DOHH2 (cell line): ENCODE results near the gene MAP2K3.

ENCODE experiments used
- H3F3A ChIP-seq: fragments of 200-600 bp; sonication (generic), shearing (Covaris generic); 2 replicates; pipeline ENCODE4 v1.6.0; 2016; ENCODE audit warnings: antibody characterized with exemption, mild to moderate bottlenecking; ENCODE audit not compliant: control insufficient read depth, insufficient read depth
- H3K27ac ChIP-seq: fragments of 200-600 bp; sonication (generic); 2 replicates; pipeline ENCODE4 v1.5.1; 2014; ENCODE audit warnings: low read depth, mild to moderate bottlenecking, low read length, moderate library complexity
- H3K27me3 ChIP-seq: fragments of 200-600 bp; sonication (generic); 2 replicates; pipeline ENCODE4 v1.6.1; 2014; ENCODE audit warnings: mild to moderate bottlenecking, low read length, mixed read lengths; ENCODE audit not compliant: control insufficient read depth
- H3K36me3 ChIP-seq: fragments of 200-600 bp; sonication (generic); 2 replicates; pipeline ENCODE4 v1.6.1; 2014; ENCODE audit warnings: mild to moderate bottlenecking, low read length, moderate library complexity, mixed read lengths; ENCODE audit not compliant: control insufficient read depth
- H3K4me1 ChIP-seq: fragments of 200-600 bp; sonication (generic); 2 replicates; pipeline ENCODE4 v1.6.1; 2014; ENCODE audit warnings: mild to moderate bottlenecking, low read length, mixed read lengths; ENCODE audit not compliant: control insufficient read depth
- H3K4me2 ChIP-seq: fragments of 200-600 bp; sonication (generic); 2 replicates; pipeline ENCODE4 v1.6.0; 2014; ENCODE audit warnings: mild to moderate bottlenecking, low read length, moderate library complexity
- H3K4me3 ChIP-seq: fragments of 200-600 bp; sonication (generic); 2 replicates; pipeline ENCODE4 v1.5.1; 2014; ENCODE audit warnings: mild to moderate bottlenecking, low read length, mixed read lengths
- H3K79me2 ChIP-seq: fragments of 200-600 bp; sonication (generic); 2 replicates; pipeline ENCODE4 v1.6.1; 2014; ENCODE audit warnings: mild to moderate bottlenecking, low read length, mixed read lengths; ENCODE audit not compliant: control insufficient read depth
- H3K9me2 ChIP-seq: fragments of 200-600 bp; sonication (generic); replicated peaks from 2 replicates; pipeline ENCODE4 v1.6.1; 2014; ENCODE audit warnings: mild to moderate bottlenecking, low read length, mixed read lengths; ENCODE audit not compliant: control insufficient read depth
- H3K9me3 ChIP-seq: fragments of 200-600 bp; sonication (generic); 2 replicates; pipeline ENCODE4 v1.6.1; 2014; ENCODE audit warnings: antibody characterized with exemption, low read length, mixed read lengths; ENCODE audit not compliant: control insufficient read depth, insufficient read depth
- H4K20me1 ChIP-seq: fragments of 200-600 bp; sonication (generic); 2 replicates; pipeline ENCODE4 v1.6.0; 2014; ENCODE audit warnings: low read depth, mild to moderate bottlenecking, antibody characterized with exemption, low read length, moderate library complexity; ENCODE audit not compliant: control insufficient read depth, insufficient read depth
- CTCF ChIP-seq: fragments of 200-600 bp; sonication (generic); IDR thresholded peaks from one replicate; pipeline ENCODE4 v1.5.1; 2014; ENCODE audit warnings: antibody characterized with exemption, mild to moderate bottlenecking, low read depth, low read length; ENCODE audit not compliant: poor library complexity, severe bottlenecking
- EZH2phosphoT487 ChIP-seq: fragments of 200-600 bp; sonication (generic); IDR thresholded peaks from 2 replicates; pipeline ENCODE4 v1.6.1; 2017; ENCODE audit warnings: borderline replicate concordance, mild to moderate bottlenecking, antibody characterized with exemption, low read length, moderate library complexity, mixed read lengths

Gene MAP2K3

GRCh38 chr17:21275047-21275578, 9.4 kb upstream of the MAP2K3 start:
- Histone ChIP-seq H3K4me1 (peaks cover 28% of the 10 kb centered on the region), H3K79me2 (no peaks in the 10 kb centered on the region), H3K9me3 (no peaks in the 10 kb centered on the region), H3F3A (no peaks in the 10 kb centered on the region), H3K4me2 (peak overlapping the region; percentile 94), H3K27ac (no peak overlapping the region), H3K9me2 (no peaks in the 10 kb centered on the region), H3K4me3 (peak overlapping the region; percentile 80), H3K36me3 (no peaks in the 10 kb centered on the region), H3K27me3 (peaks cover 5% of the 10 kb centered on the region; the same call in 1 of the 2 replicates), H4K20me1 (no peaks in the 10 kb centered on the region)
- no peak for TF ChIP-seq CTCF
- no peak for TF ChIP-seq EZH2phosphoT487

GRCh38 chr17:21275579-21276263, 8.8 kb upstream of the MAP2K3 start:
- Histone ChIP-seq H4K20me1 (no peaks in the 10 kb centered on the region), H3K36me3 (no peaks in the 10 kb centered on the region), H3K27ac (no peak overlapping the region), H3K4me2 (peak overlapping the region; percentile 94), H3K9me3 (no peaks in the 10 kb centered on the region), H3K4me1 (peaks cover 31% of the 10 kb centered on the region), H3F3A (no peaks in the 10 kb centered on the region), H3K79me2 (no peaks in the 10 kb centered on the region), H3K4me3 (peak overlapping the region; percentile 80), H3K9me2 (no peaks in the 10 kb centered on the region), H3K27me3 (peaks cover 5% of the 10 kb centered on the region; the same call in 1 of the 2 replicates)
- TF ChIP-seq CTCF = peak; percentile 25
- TF ChIP-seq EZH2phosphoT487 = no peak

- H3K4me2 ChIP-seq = peak overlapping the region; percentile 94
- peak overlapping the region; percentile 80 for H3K4me3 ChIP-seq
- no peak overlapping the region for H3K27ac ChIP-seq
- no peaks in the 10 kb centered on the region for H3K9me3 ChIP-seq
- no peak for TF ChIP-seq EZH2phosphoT487
- no peak for TF ChIP-seq CTCF
- no peaks in the 10 kb centered on the region for H4K20me1 ChIP-seq
- H3K4me1 ChIP-seq = peaks cover 31% of the 10 kb centered on the region
- no peaks in the 10 kb centered on the region for H3F3A ChIP-seq
- no peaks in the 10 kb centered on the region for H3K9me2 ChIP-seq
- H3K79me2 ChIP-seq = no peaks in the 10 kb centered on the region
- H3K36me3 ChIP-seq = no peaks in the 10 kb centered on the region
- peaks cover 5% of the 10 kb centered on the region; the same call in 1 of the 2 replicates for H3K27me3 ChIP-seq
These were observed 8.3 kb upstream of the MAP2K3 start for GRCh38 chr17:21276264-21276588.
